UCSD-AML1 (cell line): ENCODE results near the gene STRN3.

ENCODE experiments used
- DNase-seq: peaks from one replicate; lab custom pipeline; 2025; ENCODE audit not compliant: unreplicated experiment; lab: John Stamatoyannopoulos, UW

Gene STRN3

DNA sequence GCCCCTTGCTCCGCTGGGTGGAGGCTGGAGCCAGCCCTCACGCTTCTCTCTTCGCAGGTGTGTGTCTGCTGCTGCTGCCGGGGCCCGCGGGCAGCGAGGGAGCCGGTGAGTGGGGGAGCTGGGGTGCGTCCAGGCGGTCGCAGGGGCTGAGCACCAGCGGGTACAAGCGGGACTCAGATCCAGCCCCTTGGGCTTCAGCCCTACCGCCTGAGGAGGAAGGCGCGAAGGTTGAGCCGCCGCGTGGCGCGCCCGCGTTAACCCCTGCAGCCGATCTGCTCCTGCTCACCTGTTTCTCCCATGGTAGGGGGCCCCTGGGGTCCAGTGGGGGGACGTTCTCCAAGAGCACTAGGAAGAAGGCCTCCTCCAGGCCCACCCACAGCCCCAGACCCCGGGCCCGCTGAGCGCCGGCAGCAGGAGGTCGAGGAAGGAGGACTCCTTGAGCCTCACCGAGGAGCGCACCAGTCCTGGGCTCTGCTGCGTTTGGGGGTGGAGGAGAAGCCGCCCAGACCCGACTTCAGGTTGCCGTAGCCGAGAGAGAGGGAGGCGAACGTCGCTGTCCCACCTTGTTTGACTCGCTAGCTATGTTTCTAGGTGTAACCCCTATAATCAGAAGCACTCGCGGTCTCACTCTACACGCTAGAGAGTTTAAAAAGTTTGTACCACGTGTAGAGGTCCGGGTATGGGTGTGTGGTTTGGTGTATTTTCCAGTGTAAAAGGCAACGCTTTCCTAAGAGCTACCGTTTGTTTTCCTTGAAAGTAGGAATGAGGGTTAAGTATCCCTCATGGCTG is 151.0 kb downstream of the STRN3 start:
- DNase-seq = no peak

DNA sequence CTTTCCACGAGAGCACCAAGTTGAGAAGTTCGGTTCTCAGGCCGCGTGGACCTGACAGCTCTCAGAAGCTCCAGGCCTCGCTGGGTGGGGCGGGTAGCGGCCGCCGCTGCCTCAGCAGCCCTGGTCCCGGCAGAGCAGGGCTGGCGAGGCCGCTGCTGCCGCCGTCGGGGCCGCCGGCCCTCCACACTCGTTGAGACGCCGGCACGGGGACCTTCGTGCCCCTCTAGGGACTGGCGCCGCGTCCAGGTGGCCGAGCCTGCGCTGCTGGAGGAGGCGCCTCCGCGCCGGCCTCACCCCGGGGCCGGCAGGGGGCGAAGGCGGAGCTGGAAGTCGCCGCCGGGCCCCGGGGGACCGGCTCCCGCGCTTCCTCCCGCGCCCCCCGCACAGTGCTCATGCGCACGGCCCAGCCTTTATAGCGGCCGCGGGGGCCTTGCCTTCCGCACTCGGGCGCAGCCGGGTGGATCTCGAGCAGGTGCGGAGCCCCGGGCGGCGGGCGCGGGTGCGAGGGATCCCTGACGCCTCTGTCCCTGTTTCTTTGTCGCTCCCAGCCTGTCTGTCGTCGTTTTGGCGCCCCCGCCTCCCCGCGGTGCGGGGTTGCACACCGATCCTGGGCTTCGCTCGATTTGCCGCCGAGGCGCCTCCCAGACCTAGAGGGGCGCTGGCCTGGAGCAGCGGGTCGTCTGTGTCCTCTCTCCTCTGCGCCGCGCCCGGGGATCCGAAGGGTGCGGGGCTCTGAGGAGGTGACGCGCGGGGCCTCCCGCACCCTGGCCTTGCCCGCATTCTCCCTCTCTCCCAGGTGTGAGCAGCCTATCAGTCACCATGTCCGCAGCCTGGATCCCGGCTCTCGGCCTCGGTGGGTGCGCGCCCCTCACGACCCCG is 151.8 kb downstream of the STRN3 start, which contains the start of gene COCH:
Gene COCH, plus strand, starts transcription at position 440 of the 879 bp plus-strand sequence. Its CDS starts 380 bp downstream, at position 820.
- DNase-seq = peak; percentile 28

DNA sequence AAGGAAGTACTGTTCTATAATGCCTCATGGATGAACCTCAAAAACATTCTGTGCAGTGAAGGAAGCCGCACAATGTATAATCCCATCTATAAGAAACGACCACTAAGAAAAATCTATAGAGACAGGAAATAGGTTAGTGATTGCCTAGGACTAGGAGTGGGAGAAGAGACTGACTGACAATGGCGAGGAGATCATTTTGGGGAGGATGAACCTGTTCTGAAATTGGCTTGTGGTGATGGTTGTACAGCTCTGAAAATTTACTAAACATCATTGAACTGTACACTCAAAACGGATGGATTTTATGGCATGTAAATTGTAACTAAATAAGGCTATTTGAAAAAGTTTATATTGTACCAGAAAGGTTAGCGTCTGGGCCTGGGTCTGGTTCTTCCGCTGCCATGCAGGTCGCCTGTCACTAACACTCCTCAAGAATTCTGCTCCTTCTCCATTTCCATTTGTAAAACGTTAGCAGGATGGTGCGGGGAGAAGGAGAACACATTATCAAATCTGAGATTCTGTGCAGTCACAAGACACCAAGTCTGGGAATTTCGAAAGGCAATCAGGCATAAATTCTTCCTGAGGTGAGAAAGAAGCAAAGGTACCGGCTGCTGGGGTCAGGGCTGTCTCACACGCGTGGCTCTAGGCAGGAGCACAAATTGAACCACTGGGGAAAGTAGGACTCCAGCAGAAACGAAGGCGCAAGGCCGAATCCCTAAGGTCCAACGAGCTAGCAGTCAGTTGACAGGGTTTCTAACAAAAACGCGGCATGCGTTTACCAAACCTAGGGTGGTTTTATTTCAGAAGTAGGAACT is 152.7 kb downstream of the STRN3 start:
- DNase-seq = no peak

DNA sequence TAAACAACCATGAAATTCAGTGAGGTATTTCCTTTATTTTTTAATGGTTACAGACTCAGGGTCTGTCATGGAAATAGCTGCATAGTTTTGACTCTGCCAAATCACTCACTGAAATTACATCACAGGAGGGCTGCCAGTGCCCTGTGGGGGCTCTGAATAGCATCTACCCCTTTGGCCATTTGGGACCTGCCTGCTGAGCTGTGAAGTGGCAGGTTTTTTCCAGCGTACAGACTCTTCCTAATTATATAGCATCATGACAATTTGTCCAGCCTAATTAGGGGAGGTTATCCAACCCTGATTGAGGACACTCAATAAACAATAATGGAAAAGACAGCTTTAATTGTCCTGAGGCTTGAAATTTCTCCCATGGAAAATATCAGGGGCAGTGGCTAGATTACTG is 153.6 kb downstream of the STRN3 start:
- no peak for DNase-seq

DNA sequence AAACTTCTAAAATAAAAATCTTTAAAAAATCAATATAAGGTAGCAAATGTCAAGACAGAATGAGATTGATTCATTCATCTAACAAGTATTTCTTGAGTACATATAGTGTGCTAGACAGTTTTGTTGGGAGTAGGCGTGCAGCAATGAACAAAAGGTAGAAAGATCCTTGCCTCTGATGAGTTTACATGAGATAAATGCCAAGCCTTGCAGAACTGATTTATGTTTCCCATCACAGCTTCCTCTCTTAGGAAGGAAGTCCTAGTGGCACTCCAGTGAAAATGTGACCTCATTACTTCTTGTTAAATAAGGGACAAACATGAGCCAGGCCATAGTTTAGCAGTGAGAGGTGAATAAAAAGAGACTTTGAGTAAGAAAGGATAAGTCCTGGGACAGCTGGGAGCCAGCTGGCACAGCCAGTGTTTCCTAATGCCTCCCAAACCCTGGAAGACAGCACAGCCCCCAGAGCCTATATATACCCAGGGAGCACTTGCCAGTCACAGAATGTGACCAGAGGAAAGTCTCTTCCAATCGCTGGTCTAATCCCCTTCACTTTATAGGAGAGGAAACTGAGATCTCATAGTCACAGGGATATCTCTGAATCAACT is 156.5 kb downstream of the STRN3 start:
- no peak for DNase-seq

DNA sequence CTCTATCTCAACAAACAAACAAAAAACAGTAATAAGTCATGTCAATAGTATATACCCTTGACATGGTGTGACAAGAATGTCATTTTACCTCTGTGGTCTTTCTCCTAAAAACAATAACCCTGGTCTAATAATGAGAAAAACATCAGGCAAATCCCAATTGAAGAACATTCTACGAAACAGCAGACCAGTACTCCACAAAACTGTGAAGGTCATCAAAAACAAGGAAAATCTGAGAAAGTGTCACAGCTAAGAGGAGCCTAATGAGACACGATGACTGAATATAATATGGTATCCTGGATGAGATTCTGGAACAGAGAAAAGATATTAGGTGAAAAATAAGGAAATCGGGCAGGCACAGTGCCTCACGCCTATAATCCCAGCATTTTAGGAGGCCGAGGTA is 157.4 kb downstream of the STRN3 start:
- no peak for DNase-seq

DNA sequence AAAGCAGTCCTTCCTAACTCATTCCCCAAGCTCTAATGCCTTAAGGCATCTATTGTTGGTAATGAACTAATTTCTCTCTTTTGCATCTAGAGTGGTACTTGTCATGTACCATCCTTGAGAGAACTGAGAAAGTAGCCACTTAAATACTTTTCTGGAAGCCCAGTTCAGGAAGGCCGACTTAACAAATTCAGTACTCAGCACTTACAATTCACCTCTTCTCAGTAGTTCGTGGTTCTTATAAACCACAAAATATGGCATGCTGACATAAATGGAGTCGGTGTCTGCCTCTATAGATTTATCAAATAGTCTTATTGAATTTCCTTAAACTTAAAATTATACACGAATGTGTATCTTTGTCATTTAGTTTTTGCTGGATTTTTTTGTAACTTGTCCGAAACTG is 161.2 kb downstream of the STRN3 start:
- DNase-seq = no peak

DNA sequence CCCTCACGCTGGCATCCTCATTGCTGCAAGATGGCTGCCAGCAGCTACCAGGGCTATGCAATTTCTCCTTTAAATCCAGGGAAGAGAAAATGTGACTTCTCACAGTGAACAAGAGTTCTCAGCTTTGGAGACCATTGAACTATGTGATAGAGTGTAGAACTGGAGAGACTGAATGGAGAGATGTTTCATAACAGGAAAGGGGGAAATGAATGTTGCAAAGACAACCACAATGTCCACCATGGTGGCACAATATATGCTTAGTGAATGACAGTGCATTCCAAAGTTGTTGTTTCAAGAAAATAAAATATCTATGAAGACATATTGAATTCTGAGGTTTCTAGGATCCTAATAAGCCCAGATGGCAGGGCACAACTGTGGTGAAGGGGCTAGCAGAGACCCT is 165.0 kb downstream of the STRN3 start:
- no peak for DNase-seq

DNA sequence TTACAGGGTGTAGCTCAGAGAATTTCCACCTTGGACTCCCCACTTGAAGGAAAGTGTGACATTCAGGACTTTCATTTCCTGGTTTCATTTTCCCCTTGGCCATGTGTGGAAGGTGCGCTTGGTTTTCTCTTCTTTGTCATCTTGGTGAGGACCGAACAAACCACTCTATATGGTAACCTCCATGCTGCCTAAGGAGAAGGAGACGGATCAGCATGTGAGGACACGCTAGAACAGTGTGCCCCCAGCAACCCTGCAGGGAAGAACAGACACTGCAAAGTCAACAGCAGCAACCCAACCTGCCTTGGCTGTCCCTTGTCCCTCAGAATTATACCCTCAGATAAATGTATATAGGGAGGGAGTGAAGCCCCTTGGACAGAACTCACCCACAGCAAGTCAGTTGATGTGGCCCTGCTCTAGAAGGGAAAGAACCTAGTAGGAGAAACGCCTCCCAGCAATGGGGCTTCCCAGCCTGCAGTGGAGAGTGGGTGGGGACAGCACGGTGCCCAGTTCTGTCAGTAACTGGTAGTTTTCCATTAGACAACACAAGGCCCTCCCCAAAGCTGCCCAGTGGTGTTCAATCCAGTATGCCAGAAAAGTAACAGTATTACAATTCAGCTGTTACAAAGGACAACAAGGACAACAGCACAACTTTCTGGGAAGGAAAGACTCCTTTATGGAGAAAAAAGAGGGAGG is 170.7 kb downstream of the STRN3 start:
- no peak for DNase-seq

DNA sequence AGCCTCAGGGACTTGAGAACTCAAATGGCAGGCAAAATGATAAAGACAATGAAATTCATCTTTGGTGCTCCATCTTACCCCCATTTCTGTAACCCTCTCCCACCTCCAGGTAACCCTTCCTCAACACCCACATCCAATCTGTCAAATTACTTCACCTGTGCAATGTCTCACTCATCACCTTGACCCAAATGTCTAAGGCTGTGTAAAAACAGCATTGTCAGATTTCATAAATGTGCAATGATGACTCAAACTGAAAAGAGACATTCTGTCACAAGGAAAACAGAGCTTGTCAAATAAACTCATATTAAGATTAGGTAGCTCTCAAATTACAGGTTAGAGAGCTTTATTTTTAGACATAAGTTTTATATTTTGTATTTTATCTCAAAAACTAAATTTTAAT is 171.7 kb downstream of the STRN3 start:
- DNase-seq = no peak

DNA sequence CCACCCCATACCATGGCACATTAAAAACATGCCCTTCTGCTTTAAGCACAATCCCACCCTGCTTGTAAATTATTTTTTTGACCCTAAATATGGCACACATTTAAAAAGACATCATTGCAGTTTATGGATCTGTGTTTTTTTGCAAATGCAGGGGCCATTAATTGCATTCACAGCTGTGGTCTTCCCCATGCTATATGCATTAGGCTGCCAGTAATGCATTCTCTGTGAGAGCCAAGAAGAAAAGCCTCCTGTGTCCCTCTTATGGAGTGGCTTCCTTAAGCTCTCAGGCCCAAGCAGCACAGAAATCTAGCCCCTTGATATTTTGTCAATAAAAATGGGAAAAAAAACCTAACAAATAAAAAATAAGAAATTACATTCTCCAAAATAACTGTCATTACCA is 172.2 kb downstream of the STRN3 start:
- no peak for DNase-seq

DNA sequence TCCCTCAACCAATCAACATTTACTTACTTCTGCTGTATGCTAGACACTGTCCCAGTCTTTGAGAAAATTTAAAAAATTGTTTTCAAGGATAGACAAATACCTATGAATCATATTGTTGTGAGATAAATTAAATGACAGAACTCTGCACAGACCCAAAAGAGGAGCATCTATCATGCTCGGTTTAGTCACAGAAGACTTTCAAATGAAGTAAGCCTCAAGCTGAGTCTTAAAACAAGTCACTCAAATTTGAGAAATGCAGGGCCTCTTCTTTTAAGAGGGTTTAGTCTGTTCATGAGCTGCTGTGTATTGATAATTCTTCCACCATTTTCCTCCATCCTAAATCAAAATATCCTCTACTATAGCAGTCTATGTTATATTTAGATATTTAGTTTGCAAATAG is 176.2 kb downstream of the STRN3 start:
- no peak for DNase-seq

DNA sequence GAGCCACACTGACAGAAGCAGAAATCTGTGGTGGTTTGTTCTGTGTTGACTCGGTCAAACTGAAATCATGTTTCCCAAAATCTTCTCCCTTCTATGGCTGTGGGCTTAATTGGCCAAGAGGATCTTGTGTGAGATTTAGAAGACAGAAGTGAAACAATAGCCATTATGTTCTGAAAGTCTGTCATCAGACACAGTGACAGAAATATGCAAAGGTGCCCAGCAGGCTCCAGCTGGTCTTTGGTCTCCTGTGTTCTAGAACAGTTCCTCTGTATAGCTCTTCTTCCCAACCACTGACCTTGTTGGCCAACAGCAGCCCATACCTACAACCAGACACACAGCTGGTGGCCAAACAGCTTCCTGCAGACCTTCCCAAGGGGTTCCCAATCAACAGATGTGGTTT is 176.8 kb downstream of the STRN3 start:
- no peak for DNase-seq

DNA sequence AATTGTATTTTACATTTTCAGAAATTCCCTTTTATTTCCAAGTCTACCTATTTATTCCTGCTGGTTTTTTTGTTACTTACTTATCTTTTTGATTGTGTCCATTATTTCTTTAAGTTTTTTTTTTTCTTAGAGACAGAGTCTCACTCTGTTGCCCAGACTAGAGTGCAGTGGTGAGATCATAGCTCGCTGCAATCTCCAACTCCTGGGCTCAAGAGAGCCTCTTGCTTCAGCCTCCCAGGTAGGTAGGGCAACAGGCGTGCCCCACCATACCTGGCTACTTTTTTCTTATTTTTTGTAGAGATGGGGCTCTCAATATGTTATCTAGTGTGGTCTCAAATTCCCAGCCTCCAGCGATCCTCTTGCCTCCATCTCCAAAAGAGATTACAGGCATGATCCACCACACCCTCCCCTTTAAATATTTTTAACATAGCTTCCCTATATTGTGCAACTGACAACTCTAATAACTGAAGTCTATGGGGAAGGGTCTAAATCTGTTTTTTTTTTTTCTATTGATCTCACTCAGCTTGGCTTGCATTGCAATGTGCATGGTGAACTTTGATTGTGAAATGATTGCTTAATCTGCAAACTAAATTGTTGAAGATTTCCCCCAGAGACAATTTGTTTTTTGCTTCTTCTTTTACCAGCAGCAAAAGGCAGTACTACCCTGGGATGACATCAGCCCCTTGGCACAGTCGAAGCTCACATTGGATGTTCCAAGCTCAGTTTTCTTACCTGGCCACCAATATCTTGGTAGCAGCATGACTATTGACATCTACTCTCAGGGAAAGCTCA is 177.5 kb downstream of the STRN3 start:
- no peak for DNase-seq
